ENCODE results near the gene CBLC.

GRCh38 chr19:44738136-44738535 is 39.6 kb upstream of the CBLC start:
- TF ChIP-seq, protein P1, sequence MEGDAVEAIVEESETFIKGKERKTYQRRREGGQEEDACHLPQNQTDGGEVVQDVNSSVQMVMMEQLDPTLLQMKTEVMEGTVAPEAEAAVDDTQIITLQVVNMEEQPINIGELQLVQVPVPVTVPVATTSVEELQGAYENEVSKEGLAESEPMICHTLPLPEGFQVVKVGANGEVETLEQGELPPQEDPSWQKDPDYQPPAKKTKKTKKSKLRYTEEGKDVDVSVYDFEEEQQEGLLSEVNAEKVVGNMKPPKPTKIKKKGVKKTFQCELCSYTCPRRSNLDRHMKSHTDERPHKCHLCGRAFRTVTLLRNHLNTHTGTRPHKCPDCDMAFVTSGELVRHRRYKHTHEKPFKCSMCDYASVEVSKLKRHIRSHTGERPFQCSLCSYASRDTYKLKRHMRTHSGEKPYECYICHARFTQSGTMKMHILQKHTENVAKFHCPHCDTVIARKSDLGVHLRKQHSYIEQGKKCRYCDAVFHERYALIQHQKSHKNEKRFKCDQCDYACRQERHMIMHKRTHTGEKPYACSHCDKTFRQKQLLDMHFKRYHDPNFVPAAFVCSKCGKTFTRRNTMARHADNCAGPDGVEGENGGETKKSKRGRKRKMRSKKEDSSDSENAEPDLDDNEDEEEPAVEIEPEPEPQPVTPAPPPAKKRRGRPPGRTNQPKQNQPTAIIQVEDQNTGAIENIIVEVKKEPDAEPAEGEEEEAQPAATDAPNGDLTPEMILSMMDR (IDR thresholded peaks at IDR 0.05): no peak
- TF ChIP-seq POLR2A (IDR thresholded peaks at IDR 0.05) (no peak), POLR2AphosphoS5 (IDR thresholded peaks at IDR 0.05) (no peak), EP300 (IDR thresholded peaks at IDR 0.05) (no peak)
